OCI-LY3 (cell line): ENCODE measurements around the gene DDO.

Experiments used
- H2AFZ ChIP-seq: fragments of 200-600, 300-600 bp; shearing (Covaris generic); 2 replicates; pipeline ENCODE4 v1.6.0; 2014; ENCODE audit warnings: antibody characterized with exemption, low read depth, low read length
- H3K27ac ChIP-seq: fragments of 200-600, 300-600 bp; sonication (generic); 2 replicates; pipeline ENCODE4 v1.5.1; 2014; ENCODE audit warnings: mild to moderate bottlenecking, low read length, moderate library complexity, mixed read lengths
- H3K27me3 ChIP-seq: fragments of 200-600, 300-600 bp; sonication (generic); 2 replicates; pipeline ENCODE4 v1.6.1; 2014; ENCODE audit warnings: low read depth, low read length, mixed read lengths
- H3K36me3 ChIP-seq: fragments of 200-600, 300-600 bp; sonication (generic); replicated peaks from 2 replicates; pipeline ENCODE3; 2014; ENCODE audit warnings: low read depth, low read length, mixed read lengths
- H3K4me1 ChIP-seq: fragments of 300-600, 200-600 bp; sonication (generic); 2 replicates; pipeline ENCODE4 v1.6.1; 2014; ENCODE audit warnings: low read length, mixed read lengths
- H3K4me2 ChIP-seq: fragments of 200-600, 300-600 bp; sonication (generic); 2 replicates; pipeline ENCODE4 v1.6.1; 2014; ENCODE audit warnings: low read length, mixed read lengths
- H3K4me3 ChIP-seq: fragments of 300-600, 200-600 bp; sonication (generic); 2 replicates; pipeline ENCODE4 v1.5.1; 2014; ENCODE audit warnings: antibody characterized with exemption, mild to moderate bottlenecking, low read length, moderate library complexity
- H3K79me2 ChIP-seq: fragments of 300-600, 200-600 bp; shearing (Covaris generic); 2 replicates; pipeline ENCODE4 v1.6.1; 2014; ENCODE audit warnings: mild to moderate bottlenecking, low read length, mixed read lengths
- H3K9ac ChIP-seq: fragments of 300-600, 200-600 bp; shearing (Covaris generic); 2 replicates; pipeline ENCODE4 v1.6.0; 2014; ENCODE audit warnings: mild to moderate bottlenecking, low read length, moderate library complexity
- H3K9me3 ChIP-seq: fragments of 200-600, 300-600 bp; shearing (Covaris generic); 2 replicates; pipeline ENCODE4 v1.6.1; 2014; ENCODE audit warnings: low read length, mixed read lengths; ENCODE audit not compliant: insufficient read depth
- H4K20me1 ChIP-seq: fragments of 200-600, 300-600 bp; sonication (generic); 2 replicates; pipeline ENCODE4 v1.6.1; 2016; ENCODE audit warnings: low read length, mixed read lengths; ENCODE audit not compliant: insufficient read depth
- CTCF ChIP-seq: fragments of 200-600, 300-600 bp; sonication (generic); IDR thresholded peaks from 2 replicates; pipeline ENCODE4 v1.5.1; 2014; ENCODE audit warnings: antibody characterized with exemption, low read length, low read depth
- EZH2phosphoT487 ChIP-seq: fragments of 200-600 bp; shearing (Covaris generic); IDR thresholded peaks from 2 replicates; pipeline ENCODE4 v1.6.1; 2018; ENCODE audit warnings: antibody characterized with exemption, mixed run types, low read depth

The DDO gene

DNA sequence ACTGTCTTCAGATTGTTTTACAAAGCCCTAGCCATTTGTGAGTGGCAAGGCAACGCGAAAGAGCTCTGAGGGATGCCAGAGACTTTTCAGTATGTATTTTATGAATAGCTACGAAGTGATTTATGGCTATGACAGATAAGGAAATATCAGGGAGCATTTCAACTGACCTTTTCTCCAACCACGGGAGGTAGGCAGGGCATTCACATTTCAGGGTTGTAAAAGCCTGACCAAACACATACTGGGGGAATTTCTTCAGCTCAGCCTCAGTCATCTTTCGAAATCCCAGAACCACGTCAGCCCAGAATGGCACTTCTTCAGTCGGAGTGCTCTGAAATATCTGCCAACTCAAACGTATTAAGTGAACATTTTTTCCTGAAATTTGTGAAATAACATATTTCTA is 10.8 kb downstream of the DDO start:
- Histone ChIP-seq H2AFZ (no peak overlapping the region), H3K27ac (no peak overlapping the region), H3K4me3 (no peak overlapping the region), H3K27me3 (no peaks in the 10 kb centered on the region), H3K4me2 (no peak overlapping the region), H3K4me1 (no peaks in the 10 kb centered on the region), H3K36me3 (no peaks in the 10 kb centered on the region), H3K9me3 (no peaks in the 10 kb centered on the region), H3K9ac (no peak overlapping the region), H3K79me2 (no peaks in the 10 kb centered on the region), H4K20me1 (no peaks in the 10 kb centered on the region)
- TF ChIP-seq CTCF = no peak
- TF ChIP-seq EZH2phosphoT487 = no peak

DNA sequence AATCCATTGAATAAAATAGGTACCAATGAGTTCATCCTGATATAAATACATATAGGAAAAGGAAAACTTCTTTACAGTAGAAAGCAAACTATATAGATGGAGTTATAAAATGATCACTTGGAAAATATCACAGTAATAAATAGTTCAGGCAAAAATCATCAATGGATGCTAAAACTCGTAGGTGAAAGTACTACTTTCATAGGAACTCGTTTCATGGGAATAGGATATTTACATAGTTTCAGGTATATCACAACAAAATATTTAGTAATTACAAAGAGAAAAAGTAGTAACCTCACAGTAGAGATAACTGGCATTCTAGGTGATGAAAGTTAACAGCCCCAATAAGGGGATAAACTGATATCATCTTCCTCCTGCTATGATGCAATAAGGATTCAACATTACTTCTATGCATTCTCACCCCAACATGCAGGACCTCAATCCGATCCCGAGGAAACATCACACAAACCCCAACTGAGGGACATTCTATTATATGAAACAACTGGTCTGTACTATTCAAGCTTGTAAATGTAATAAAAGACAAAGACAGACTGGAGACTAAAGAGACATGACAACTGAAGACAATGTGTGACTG is 13.7 kb downstream of the DDO start:
- TF ChIP-seq EZH2phosphoT487 = no peak
- no peak for TF ChIP-seq CTCF
- Histone ChIP-seq H3K9ac (no peak overlapping the region), H3K36me3 (no peaks in the 10 kb centered on the region), H4K20me1 (no peaks in the 10 kb centered on the region), H3K4me2 (no peak overlapping the region), H3K79me2 (no peaks in the 10 kb centered on the region), H3K27me3 (no peaks in the 10 kb centered on the region), H3K4me1 (no peaks in the 10 kb centered on the region), H3K9me3 (no peaks in the 10 kb centered on the region), H3K27ac (no peak overlapping the region), H2AFZ (no peak overlapping the region), H3K4me3 (no peak overlapping the region)

DNA sequence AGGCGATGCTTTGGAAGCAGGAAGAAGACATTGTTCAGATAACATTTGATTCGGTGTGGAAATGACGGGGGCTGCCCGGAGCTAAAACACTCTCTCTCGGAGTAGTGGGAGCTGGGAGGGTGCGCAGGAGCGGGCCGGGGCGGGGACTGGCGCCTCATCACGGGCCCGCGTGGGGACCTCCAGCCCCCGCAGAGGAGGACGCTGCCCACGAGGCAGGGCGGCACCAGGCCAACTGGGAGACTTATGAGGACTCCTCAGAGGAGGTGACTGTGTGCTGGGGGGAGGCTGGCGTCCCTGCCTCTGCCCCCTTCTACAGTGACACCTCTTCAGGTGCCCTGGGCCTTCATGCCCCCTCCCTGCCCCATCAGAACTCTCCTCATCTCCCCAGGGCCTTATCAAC is 15.2 kb downstream of the DDO start:
- Histone ChIP-seq H4K20me1 (no peaks in the 10 kb centered on the region), H3K4me1 (no peaks in the 10 kb centered on the region), H3K9me3 (no peaks in the 10 kb centered on the region), H3K4me2 (no peak overlapping the region), H3K27ac (no peak overlapping the region), H3K79me2 (no peaks in the 10 kb centered on the region), H3K9ac (no peak overlapping the region), H2AFZ (no peak overlapping the region), H3K4me3 (no peak overlapping the region), H3K27me3 (no peaks in the 10 kb centered on the region), H3K36me3 (no peaks in the 10 kb centered on the region)
- no peak for TF ChIP-seq CTCF
- no peak for TF ChIP-seq EZH2phosphoT487

GRCh38 chr6:110399219-110400071 is 15.9 kb downstream of the DDO start:
- Histone ChIP-seq H3K9ac (no peak overlapping the region), H2AFZ (no peak overlapping the region)

More at GRCh38 chr6:110399219-110400071, 15.9 kb downstream of the DDO start:
- H3K4me1 ChIP-seq = no peaks in the 10 kb centered on the region
- H3K27ac ChIP-seq = no peak overlapping the region
- H3K36me3 ChIP-seq = no peaks in the 10 kb centered on the region
- no peaks in the 10 kb centered on the region for H3K79me2 ChIP-seq
- H3K9me3 ChIP-seq = no peaks in the 10 kb centered on the region
- H3K27me3 ChIP-seq = no peaks in the 10 kb centered on the region
- H3K4me2 ChIP-seq = no peak overlapping the region
- no peak for TF ChIP-seq CTCF
- no peak for TF ChIP-seq EZH2phosphoT487
- H3K4me3 ChIP-seq = no peak overlapping the region
- H4K20me1 ChIP-seq = no peaks in the 10 kb centered on the region
